ENCODE results near the gene SCG5. TPM values are rescaled to one million over a fixed set of nuclear protein-coding genes. Genes with fewer than 3 reads are reported as not detected.

SCG5 gene
- total RNA-seq, 2 experiments from 2014 or later, result 2.8 to 3.0 TPM

GRCh38 chr15:32643907-32644445, 2.5 kb downstream of the SCG5 start:
- CTCF ChIA-PET, result interaction anchor here (0.7 to 1.7 kb wide), 3 partner anchors 14 to 31 kb away, joined by 3 to 7 read pairs (median 3); no protein-coding TSS in a partner anchor
- Mint-ChIP-seq H3K27ac (no peak overlapping the region), H3K4me3 (no peak overlapping the region), H3K36me3 (ENCODE audit: low read depth) (peaks cover 52% of the 10 kb centered on the region), H3K9me3 (ENCODE audit: insufficient read depth) (no peaks in the 10 kb centered on the region), H3K27me3 (ENCODE audit: low read depth) (no peaks in the 10 kb centered on the region), H3K4me1 (ENCODE audit: low read depth) (no peaks in the 10 kb centered on the region)
- POLR2A ChIA-PET, result no interaction called here
- ATAC-seq, result no peak
- no peak for DNase-seq

DNA sequence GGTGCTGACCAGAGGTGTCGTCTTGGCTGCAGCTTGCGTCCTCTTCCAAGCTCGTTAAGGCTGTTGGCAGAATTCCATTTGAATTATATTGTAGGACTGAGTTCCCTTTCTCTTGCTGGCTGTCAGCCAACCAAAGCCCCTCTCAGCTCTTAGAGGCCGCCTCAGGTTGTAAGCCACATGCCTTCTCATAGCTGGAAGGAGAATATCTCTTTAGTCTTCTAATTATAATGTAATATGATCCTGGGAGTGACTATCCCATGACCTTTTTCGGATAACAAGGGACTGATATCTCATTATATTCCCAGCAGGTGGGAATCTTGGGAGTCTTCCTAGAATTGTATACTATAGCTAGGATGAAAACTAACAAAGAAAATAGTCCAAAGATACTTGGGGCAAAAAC, 4.8 kb downstream of the SCG5 start:
- Mint-ChIP-seq H3K9me3 (ENCODE audit: insufficient read depth) (no peaks in the 10 kb centered on the region), H3K27ac (no peak overlapping the region), H3K4me1 (ENCODE audit: low read depth) (no peaks in the 10 kb centered on the region), H3K27me3 (ENCODE audit: low read depth) (no peaks in the 10 kb centered on the region), H3K36me3 (ENCODE audit: low read depth) (peaks cover 44% of the 10 kb centered on the region), H3K4me3 (no peak overlapping the region)
- ChIA-PET CTCF (no interaction called here), POLR2A (no interaction called here)
- DNase-seq (no peak), ATAC-seq (no peak)

DNA sequence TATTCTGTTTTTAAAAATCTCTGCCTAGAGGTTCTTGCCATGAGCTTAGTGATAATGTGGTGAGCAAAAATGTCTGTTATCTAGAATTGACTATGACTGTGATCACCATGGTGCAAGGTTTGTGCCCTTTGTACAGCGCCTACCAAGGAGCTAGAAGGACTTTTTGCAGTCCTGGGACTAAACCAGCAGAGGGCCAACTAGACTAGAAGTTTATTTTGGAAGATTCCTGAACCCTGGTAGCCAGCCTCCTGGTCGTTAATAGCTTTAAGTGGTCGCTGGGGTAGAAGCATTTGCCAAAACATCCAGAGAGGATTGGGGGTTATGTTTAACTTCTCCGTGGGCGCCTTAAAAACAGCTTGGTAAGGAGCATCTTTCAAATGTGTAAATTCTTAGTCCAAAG, 7.8 kb downstream of the SCG5 start:
- ChIA-PET CTCF (interaction anchor here (0.9 to 3.5 kb wide), 5 partner anchors 9 to 16 kb away, joined by 3 to 32 read pairs (median 7); no protein-coding TSS in a partner anchor), POLR2A (no interaction called here)
- no peaks in the 10 kb centered on the region for H3K27me3 Mint-ChIP-seq (ENCODE audit: low read depth)
- no peaks in the 10 kb centered on the region for H3K4me1 Mint-ChIP-seq (ENCODE audit: low read depth)
- no peak for DNase-seq
- no peak for ATAC-seq
- H3K27ac Mint-ChIP-seq, result no peak overlapping the region
- H3K9me3 Mint-ChIP-seq (ENCODE audit: insufficient read depth), result no peaks in the 10 kb centered on the region
- H3K4me3 Mint-ChIP-seq, result no peak overlapping the region
- peaks cover 51% of the 10 kb centered on the region for H3K36me3 Mint-ChIP-seq (ENCODE audit: low read depth)

DNA sequence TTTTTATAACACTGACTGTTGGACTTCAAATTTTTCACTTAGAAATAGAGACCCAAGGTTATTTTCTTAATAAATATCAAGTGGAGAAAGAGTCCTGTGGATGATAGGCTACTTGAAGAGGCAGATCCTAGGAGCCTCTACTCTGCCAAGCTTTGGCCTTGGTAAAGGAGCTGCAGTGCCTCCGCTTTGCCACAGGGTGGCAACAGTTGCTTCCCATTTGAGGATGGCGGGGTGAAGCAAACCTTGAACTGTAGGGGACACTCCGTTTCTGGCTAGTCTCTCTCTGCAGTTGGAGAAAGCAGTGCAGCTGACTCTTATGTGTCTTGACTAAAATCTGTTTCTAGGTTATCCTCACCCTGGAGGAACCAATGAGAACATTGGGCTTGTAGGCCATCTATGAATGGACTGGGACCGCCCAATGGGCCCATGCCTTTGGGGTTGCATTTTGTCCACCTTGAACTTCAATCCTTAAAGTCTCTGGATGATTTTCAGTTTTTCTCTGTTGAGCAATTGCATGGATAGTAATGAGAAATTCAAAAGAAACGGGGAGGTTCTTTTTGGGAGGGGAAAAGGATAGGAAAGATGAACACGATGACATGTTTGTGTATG, 9.8 kb downstream of the SCG5 start:
- no peaks in the 10 kb centered on the region for H3K9me3 Mint-ChIP-seq (ENCODE audit: insufficient read depth)
- no peak overlapping the region for H3K4me3 Mint-ChIP-seq
- ATAC-seq (peak; percentile 82), DNase-seq (peak; percentile 67)
- no peak overlapping the region for H3K27ac Mint-ChIP-seq
- CTCF ChIA-PET, result interaction anchor here (0.9 to 3.5 kb wide), 8 partner anchors 8 to 143 kb away, joined by 3 to 32 read pairs (median 4); no protein-coding TSS in a partner anchor
- H3K27me3 Mint-ChIP-seq (ENCODE audit: low read depth), result no peaks in the 10 kb centered on the region
- POLR2A ChIA-PET, result no interaction called here
- peaks cover 51% of the 10 kb centered on the region for H3K36me3 Mint-ChIP-seq (ENCODE audit: low read depth)
- peaks cover 6% of the 10 kb centered on the region for H3K4me1 Mint-ChIP-seq (ENCODE audit: low read depth)

- H3K36me3 Mint-ChIP-seq (ENCODE audit: low read depth), result peaks cover 55% of the 10 kb centered on the region
- no peak for ATAC-seq
- POLR2A ChIA-PET, result interaction anchor here (0.6 kb wide), 1 partner anchor 14 kb away, joined by 3 read pairs; no protein-coding TSS in a partner anchor
- no peak overlapping the region for H3K4me3 Mint-ChIP-seq
- no peak overlapping the region for H3K27ac Mint-ChIP-seq
- no peaks in the 10 kb centered on the region for H3K27me3 Mint-ChIP-seq (ENCODE audit: low read depth)
- no peaks in the 10 kb centered on the region for H3K9me3 Mint-ChIP-seq (ENCODE audit: insufficient read depth)
- CTCF ChIA-PET, result interaction anchor here (0.7 to 0.9 kb wide), 2 partner anchors 9 to 10 kb away, joined by 3 to 4 read pairs; no protein-coding TSS in a partner anchor
- DNase-seq, result no peak
- peaks cover 12% of the 10 kb centered on the region for H3K4me1 Mint-ChIP-seq (ENCODE audit: low read depth)
Measured at GRCh38 chr15:32652178-32652577, 10.7 kb downstream of the SCG5 start.

DNA sequence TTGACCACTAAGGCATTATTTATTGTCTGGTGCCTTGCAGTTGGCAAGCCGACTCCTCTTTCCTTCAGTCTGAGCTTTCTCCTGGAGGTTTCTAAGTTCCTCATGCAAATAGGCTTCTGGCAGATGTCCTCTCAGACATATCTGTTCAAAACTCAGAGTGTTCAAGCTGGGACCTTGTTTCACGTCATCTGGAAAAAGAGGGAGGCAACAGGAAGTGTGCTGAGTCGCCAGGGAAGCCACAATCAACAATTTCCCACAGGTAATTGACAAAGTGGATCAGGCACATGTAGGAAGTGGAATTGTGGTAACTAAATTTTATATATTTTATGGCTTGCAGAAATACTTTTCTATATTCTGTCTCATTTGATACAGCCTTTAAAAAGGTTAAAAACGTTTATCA, 14.6 kb downstream of the SCG5 start:
- no peak overlapping the region for H3K4me3 Mint-ChIP-seq
- H3K9me3 Mint-ChIP-seq (ENCODE audit: insufficient read depth), result no peaks in the 10 kb centered on the region
- H3K27ac Mint-ChIP-seq, result no peak overlapping the region
- DNase-seq, result no peak
- ATAC-seq, result no peak
- peaks cover 15% of the 10 kb centered on the region for H3K4me1 Mint-ChIP-seq (ENCODE audit: low read depth)
- no peaks in the 10 kb centered on the region for H3K27me3 Mint-ChIP-seq (ENCODE audit: low read depth)
- CTCF ChIA-PET, result interaction anchor here (1.5 kb wide), 1 partner anchor 9 kb away, joined by 5 read pairs; no protein-coding TSS in a partner anchor
- peaks cover 40% of the 10 kb centered on the region for H3K36me3 Mint-ChIP-seq (ENCODE audit: low read depth)
- POLR2A ChIA-PET, result no interaction called here

DNA sequence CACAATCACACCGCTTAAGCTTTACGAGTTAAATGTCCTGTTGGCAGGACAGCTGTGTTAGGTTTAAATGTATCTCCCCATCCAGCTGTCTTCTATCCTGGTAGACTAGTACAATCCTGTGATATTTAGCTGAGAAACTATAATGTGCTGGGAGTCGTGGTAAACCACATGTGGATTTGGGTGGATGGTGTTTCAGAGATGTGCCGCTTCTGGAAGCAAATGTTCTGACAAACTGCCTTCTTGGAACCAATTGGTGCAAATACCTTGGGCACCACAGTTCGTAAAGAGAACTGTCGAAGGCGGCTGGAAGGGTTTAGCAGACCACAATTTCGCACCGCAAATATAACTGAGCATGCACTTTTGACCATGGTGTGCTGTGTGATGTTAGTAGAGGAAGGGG, 15.0 kb downstream of the SCG5 start:
- Mint-ChIP-seq H3K27ac (no peak overlapping the region), H3K36me3 (ENCODE audit: low read depth) (peaks cover 36% of the 10 kb centered on the region), H3K27me3 (ENCODE audit: low read depth) (no peaks in the 10 kb centered on the region), H3K4me3 (no peak overlapping the region), H3K4me1 (ENCODE audit: low read depth) (peaks cover 15% of the 10 kb centered on the region), H3K9me3 (ENCODE audit: insufficient read depth) (no peaks in the 10 kb centered on the region)
- ATAC-seq (no peak), DNase-seq (no peak)
- ChIA-PET CTCF (interaction anchor here (1.5 kb wide), 1 partner anchor 8 kb away, joined by 5 read pairs; no protein-coding TSS in a partner anchor), POLR2A (no interaction called here)

DNA sequence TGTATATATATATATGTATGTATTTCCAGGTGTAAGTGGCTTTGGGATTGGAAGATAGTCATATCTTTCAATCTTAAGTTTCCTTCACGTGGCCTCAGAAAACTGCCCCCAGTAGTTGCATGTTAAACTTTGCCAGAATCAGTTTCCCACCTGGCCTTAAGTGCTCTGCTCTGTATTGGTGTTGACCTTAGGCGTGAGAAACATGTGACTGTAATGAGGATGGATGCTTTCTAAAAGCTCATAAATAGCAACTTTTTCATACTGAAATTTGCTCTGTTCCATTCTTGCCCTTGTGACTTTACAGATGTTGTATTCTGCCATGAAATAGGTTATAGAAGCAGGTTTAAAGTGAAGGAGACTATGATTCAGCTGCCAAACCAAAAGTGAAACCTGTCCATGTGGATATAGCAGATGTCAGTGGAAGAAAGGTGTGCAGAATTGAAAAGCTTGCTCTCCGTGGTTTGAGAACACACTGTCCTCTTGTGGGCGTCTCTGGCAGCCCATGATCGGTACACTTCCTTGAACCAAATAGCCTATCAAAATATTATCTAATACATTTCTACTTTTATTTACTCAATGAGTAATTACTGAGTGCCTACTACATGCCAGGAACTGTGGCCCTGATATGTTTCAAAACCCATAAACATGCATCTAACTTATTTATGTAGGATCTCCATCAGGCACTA, 15.8 kb downstream of the SCG5 start:
- ATAC-seq, result peak; percentile 55
- POLR2A ChIA-PET, result no interaction called here

GRCh38 chr15:32657941-32658340, 16.4 kb downstream of the SCG5 start:
- ATAC-seq (no peak), DNase-seq (no peak)
- Mint-ChIP-seq H3K9me3 (ENCODE audit: insufficient read depth) (no peaks in the 10 kb centered on the region), H3K4me3 (no peak overlapping the region), H3K4me1 (ENCODE audit: low read depth) (peaks cover 19% of the 10 kb centered on the region), H3K27me3 (ENCODE audit: low read depth) (no peaks in the 10 kb centered on the region), H3K27ac (no peak overlapping the region), H3K36me3 (ENCODE audit: low read depth) (peaks cover 27% of the 10 kb centered on the region)
- ChIA-PET POLR2A (no interaction called here), CTCF (interaction anchor here (0.7 to 2.0 kb wide), 3 partner anchors 8 to 339 kb away, joined by 3 to 7 read pairs (median 5); no protein-coding TSS in a partner anchor)

More for the DNA sequence above, 15.8 kb downstream of the SCG5 start:
- Mint-ChIP-seq H3K27me3 (ENCODE audit: low read depth) (no peaks in the 10 kb centered on the region), H3K27ac (no peak overlapping the region), H3K36me3 (ENCODE audit: low read depth) (peaks cover 27% of the 10 kb centered on the region), H3K9me3 (ENCODE audit: insufficient read depth) (no peaks in the 10 kb centered on the region), H3K4me1 (ENCODE audit: low read depth) (peaks cover 15% of the 10 kb centered on the region), H3K4me3 (no peak overlapping the region)
- CTCF ChIA-PET, result interaction anchor here (1.8 to 2.0 kb wide), 2 partner anchors 13 to 339 kb away, joined by 5 to 7 read pairs; no protein-coding TSS in a partner anchor
- peak; percentile 28 for DNase-seq

GRCh38 chr15:32659340-32660155, 18.0 kb downstream of the SCG5 start:
- no peak for DNase-seq
- no peak for ATAC-seq
- POLR2A ChIA-PET, result no interaction called here
- Mint-ChIP-seq H3K27me3 (ENCODE audit: low read depth) (no peaks in the 10 kb centered on the region), H3K9me3 (ENCODE audit: insufficient read depth) (no peaks in the 10 kb centered on the region), H3K4me3 (no peak overlapping the region), H3K4me1 (ENCODE audit: low read depth) (peaks cover 19% of the 10 kb centered on the region), H3K36me3 (ENCODE audit: low read depth) (peaks cover 20% of the 10 kb centered on the region), H3K27ac (no peak overlapping the region)
- CTCF ChIA-PET, result interaction anchor here (1.2 to 1.3 kb wide), 2 partner anchors 8 to 10 kb away, joined by 6 to 7 read pairs; no protein-coding TSS in a partner anchor

DNA sequence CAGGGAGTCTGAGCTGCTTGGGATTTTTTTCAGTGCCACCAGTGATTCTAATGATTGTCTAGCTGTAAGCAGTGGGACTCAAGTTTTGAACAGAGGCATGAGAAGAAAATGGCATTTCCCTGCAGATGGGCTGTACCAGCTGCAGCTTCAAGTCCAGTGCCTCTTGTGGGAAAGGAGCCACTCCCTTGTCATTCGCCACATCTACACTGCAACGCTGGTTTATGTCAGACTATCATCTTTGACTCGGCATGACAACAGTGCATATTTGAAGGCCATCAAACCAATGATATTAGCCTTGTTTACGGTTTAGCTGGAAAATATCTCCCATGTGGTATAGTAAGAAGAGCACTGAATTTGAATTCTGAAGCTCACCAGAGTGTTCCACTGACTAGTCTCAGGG, 22.2 kb downstream of the SCG5 start:
- Mint-ChIP-seq H3K36me3 (ENCODE audit: low read depth) (peaks cover 5% of the 10 kb centered on the region), H3K4me3 (no peak overlapping the region), H3K9me3 (ENCODE audit: insufficient read depth) (no peaks in the 10 kb centered on the region), H3K27ac (no peak overlapping the region), H3K27me3 (ENCODE audit: low read depth) (no peaks in the 10 kb centered on the region), H3K4me1 (ENCODE audit: low read depth) (peaks cover 4% of the 10 kb centered on the region)
- no peak for DNase-seq
- POLR2A ChIA-PET, result no interaction called here
- no peak for ATAC-seq
- CTCF ChIA-PET, result interaction anchor here (1.2 to 2.7 kb wide), 6 partner anchors 11 to 332 kb away, joined by 3 to 32 read pairs (median 6); no protein-coding TSS in a partner anchor
